ENCODE results near the gene L3MBTL3. TPM values are rescaled to one million over a fixed set of nuclear protein-coding genes. Genes with fewer than 3 reads are reported as not detected.

L3MBTL3 gene
- polyA plus RNA-seq, 2 of the 4 experiments (the other 2 are of a cell fraction): 3.0 to 5.9 TPM

DNA sequence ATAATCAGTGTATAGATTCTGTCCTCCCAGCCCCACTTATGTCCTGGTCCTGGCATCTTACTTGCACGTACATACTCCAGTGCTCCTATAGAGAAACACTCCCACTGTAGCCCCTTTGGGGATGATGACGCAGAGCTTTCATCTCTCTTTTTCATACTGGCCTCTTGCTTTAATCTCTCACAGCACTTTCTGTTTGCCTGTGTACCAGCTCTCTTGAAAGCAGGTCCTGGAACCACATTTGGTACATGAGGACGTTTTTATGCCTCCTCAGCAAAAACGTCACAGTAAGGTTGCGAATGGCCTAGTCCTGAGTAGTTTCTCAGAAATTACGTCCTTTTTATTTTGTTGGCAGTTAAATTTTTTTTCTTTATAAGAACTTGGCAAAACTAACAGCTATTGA lies 10.8 kb downstream of the L3MBTL3 start:
- Histone ChIP-seq H3K4me1 (no peaks in the 10 kb centered on the region), H3K9me3 (no peaks in the 10 kb centered on the region), H3K4me2 (no peak overlapping the region), H3K27ac (no peak overlapping the region), H3K4me3 (no peak overlapping the region)
- FAIRE-seq (no peak), ATAC-seq (no peak), DNase-seq (ENCODE audit: low read depth in 1 of 2, low spot score in 1 of 2) (no peak)
- TF ChIP-seq CBX2 (IDR thresholded peaks at IDR 0.05; ENCODE audit: borderline replicate concordance, low read depth) (no peak), RARB (CRISPR knock-in tag; IDR thresholded peaks at IDR 0.05) (no peak), MAFK (IDR thresholded peaks at IDR 0.05; ENCODE audit: partially characterized antibody) (peak; percentile 79)
- CTCF ChIA-PET: interaction anchor here (3.8 kb wide), 1 partner anchor 8 kb away, joined by 14 read pairs; no protein-coding TSS in a partner anchor
- 76% methylated on average over 6 of the region's 6 CpGs for WGBS (ENCODE audit: missing lambda C conversion rate)
- POLR2A ChIA-PET: no interaction called here

- Histone ChIP-seq H3K4me3 (no peak overlapping the region), H3K9me3 (no peaks in the 10 kb centered on the region), H3K4me1 (no peaks in the 10 kb centered on the region), H3K27ac (no peak overlapping the region), H3K4me2 (no peak overlapping the region)
- WGBS (ENCODE audit: missing lambda C conversion rate): 89% methylated on average over 8 of the region's 9 CpGs
- POLR2A ChIA-PET: no interaction called here
- no peak for ATAC-seq
- CTCF ChIA-PET: interaction anchor here (1.3 kb wide), 1 partner anchor 11 kb away, joined by 4 read pairs; no protein-coding TSS in a partner anchor
- no peak for FAIRE-seq
- DNase-seq (ENCODE audit: low read depth in 1 of 2, low spot score in 1 of 2): no peak
- no peak for TF ChIP-seq REST (IDR thresholded peaks at IDR 0.05)
- TF ChIP-seq KDM1A (IDR thresholded peaks at IDR 0.05; ENCODE audit: low read depth): no peak
- no peak for TF ChIP-seq KDM5A (IDR thresholded peaks at IDR 0.05)
- TF ChIP-seq NFE2L2 (conservative IDR thresholded peaks at IDR 0.05; ENCODE audit: low read length): no peak
- no peak for TF ChIP-seq RARB (CRISPR knock-in tag; IDR thresholded peaks at IDR 0.05)
- TF ChIP-seq TFCP2L1 (CRISPR knock-in tag; IDR thresholded peaks at IDR 0.05): no peak
- TF ChIP-seq MYC (IDR thresholded peaks at IDR 0.05; ENCODE audit: borderline replicate concordance, low read length): no peak
- no peak for TF ChIP-seq NPAS2 (CRISPR knock-in tag; IDR thresholded peaks at IDR 0.05; ENCODE audit: borderline replicate concordance)
- no peak for TF ChIP-seq RNF2 (IDR thresholded peaks at IDR 0.05; ENCODE audit: borderline replicate concordance, low read depth)
- no peak for TF ChIP-seq NR3C1 (IDR thresholded peaks at IDR 0.05)
- TF ChIP-seq, protein P1, sequence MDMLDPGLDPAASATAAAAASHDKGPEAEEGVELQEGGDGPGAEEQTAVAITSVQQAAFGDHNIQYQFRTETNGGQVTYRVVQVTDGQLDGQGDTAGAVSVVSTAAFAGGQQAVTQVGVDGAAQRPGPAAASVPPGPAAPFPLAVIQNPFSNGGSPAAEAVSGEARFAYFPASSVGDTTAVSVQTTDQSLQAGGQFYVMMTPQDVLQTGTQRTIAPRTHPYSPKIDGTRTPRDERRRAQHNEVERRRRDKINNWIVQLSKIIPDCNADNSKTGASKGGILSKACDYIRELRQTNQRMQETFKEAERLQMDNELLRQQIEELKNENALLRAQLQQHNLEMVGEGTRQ (IDR thresholded peaks at IDR 0.05): no peak
- no peak for TF ChIP-seq HEYL (CRISPR knock-in tag; IDR thresholded peaks at IDR 0.05)
- no peak for TF ChIP-seq SREBF2 (IDR thresholded peaks at IDR 0.05)
These were observed 14.5 kb downstream of the L3MBTL3 start for GRCh38 chr6:130032758-130033340.

DNA sequence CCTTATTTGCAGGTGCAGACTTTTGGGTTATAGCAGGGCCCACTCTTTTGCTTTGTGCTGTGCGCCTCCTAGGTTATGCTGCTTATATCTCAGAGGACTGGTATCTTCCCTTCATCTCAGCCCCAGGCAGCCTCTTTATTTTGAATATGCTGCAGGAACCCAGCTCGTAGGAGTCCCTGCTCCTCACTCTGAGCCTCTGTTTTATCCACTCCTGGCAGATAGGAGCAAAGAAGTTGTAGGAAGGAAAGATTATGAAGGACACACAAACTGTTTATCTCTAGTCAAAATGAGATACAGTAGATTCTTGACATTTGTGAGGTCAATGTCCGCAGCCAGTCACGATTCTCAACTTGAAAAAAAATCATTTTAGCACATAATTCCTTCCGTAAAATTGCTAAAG lies 15.6 kb downstream of the L3MBTL3 start:
- ChIA-PET POLR2A (no interaction called here), CTCF (interaction anchor here (1.3 kb wide), 1 partner anchor 12 kb away, joined by 4 read pairs; no protein-coding TSS in a partner anchor)
- Histone ChIP-seq H3K4me3 (no peak overlapping the region), H3K9me3 (no peaks in the 10 kb centered on the region), H3K4me2 (no peak overlapping the region), H3K4me1 (no peaks in the 10 kb centered on the region), H3K27ac (no peak overlapping the region)
- ATAC-seq (no peak), FAIRE-seq (no peak), DNase-seq (ENCODE audit: low read depth in 1 of 2, low spot score in 1 of 2) (no peak)
- TF ChIP-seq MAZ (IDR thresholded peaks at IDR 0.05; ENCODE audit: borderline replicate concordance, low read depth, low read length) (no peak), POLR2A (IDR thresholded peaks at IDR 0.05; ENCODE audit: low read length) (no peak), HEYL (CRISPR knock-in tag; IDR thresholded peaks at IDR 0.05) (no peak), NPAS2 (CRISPR knock-in tag; IDR thresholded peaks at IDR 0.05; ENCODE audit: borderline replicate concordance) (no peak), ATOH8 (CRISPR knock-in tag; IDR thresholded peaks at IDR 0.05; ENCODE audit: low read depth) (no peak), CTCF (IDR thresholded peaks at IDR 0.05) (no peak), EHF (CRISPR knock-in tag; IDR thresholded peaks at IDR 0.05) (no peak), CBX2 (IDR thresholded peaks at IDR 0.05; ENCODE audit: borderline replicate concordance, low read depth) (no peak)
- 96% methylated on average over 5 of the region's 5 CpGs for WGBS (ENCODE audit: missing lambda C conversion rate)

Data from A549 (cell line).